Stimulated activated CD4-positive, alpha-beta T cell treated with anti-CD3 and anti-CD28 coated beads, Interleukin-1b, Interleukin-23, amount 100 ng/mL, for 24 hours (primary cell): ENCODE data around the gene BTN3A1.
"Not testable (repeated sequence)": the region's sequence is repeated elsewhere in the genome, so short reads cannot be mapped to it uniquely, and the experiment has no call there.

Experiments used
- DNase-seq, 4 experiments: peaks; one replicate each; pipeline ENCODE4 v3.0.0-alpha.2; 2020; ENCODE audit warnings: low read depth in 4 of 4, low spot score in 1 of 4

BTN3A1 gene

DNA sequence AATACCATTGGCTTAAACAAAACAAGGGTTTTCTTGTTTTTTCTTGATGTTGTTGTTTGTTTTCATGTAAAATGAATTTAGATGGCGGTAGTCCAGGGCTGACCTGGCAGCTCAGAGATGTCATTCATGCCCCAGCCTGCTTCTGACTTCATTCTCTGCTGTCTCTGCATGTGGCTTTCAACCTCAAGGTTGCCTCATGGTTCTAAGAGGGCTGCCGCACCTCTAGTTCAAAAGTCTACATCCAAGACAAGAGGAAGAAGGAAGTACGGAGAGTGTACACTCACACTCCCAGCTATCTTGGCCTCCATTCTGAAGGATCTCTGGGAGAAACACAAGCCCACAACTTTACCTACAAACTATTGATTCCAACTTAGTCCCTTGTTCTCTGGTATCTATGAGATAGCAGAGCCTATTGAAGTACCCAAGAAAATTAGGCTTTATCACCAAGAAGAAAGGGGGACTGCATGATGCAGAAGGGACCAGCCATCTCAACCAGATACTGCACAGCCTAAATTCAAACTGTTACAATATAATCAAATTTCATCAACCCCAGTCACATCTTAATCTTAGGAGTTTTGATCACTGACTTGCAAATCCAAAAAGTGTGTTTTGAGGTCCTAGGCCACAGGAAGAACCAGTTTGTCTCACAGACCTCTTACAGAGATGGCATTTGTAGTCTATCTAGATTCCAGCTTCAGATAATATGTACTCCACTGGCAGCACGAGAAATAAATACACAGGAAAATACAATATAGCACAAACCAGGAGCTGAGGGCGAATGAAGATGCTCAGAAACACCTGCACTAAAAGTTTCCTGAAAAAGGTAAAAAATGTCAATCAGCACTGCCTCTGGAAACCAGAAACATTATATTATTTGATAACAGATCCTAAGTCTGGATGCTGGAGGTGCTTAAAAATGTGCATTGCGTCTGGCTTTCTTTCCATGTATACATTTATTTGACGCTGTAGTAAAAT, 37.4 kb downstream of the BTN3A1 start:
- DNase-seq = no peak

DNA sequence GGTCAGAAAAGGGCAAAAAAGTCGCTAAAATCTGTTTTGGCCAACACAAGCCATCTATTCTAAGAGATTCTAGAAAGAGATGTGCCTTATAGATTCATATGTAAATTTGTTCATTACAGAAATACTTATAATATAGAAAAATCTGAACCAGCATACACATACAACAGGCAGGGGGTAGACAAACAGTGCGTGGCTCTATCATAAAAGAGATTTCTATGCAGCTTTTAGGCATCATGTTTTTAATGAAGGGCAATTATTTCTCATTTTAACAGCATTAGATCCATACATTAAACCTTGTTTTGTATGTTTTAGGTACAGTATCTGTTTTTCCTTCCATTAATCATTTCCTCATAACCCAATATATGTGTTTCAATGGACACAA, 38.9 kb downstream of the BTN3A1 start:
- DNase-seq = no peak

DNA sequence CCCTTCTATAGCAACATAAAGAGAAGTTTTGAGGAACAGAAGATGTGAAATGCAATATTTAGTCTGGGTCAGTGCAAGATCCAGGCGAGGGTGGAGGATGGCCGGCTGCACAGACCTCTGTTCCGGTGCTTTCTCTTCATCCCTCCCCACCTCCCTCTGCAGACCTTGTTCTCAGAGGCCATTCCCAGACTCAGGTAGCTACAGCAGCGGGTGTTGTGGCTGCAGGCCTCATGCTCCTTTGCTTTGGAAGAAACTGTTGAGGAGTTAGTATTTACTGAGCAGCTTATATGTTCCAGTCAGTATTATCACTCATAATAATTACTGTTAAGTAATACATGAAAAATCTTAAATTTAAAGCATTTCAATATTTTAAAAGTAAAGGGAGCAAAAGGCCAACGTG, 39.9 kb downstream of the BTN3A1 start:
- no peak for DNase-seq

DNA sequence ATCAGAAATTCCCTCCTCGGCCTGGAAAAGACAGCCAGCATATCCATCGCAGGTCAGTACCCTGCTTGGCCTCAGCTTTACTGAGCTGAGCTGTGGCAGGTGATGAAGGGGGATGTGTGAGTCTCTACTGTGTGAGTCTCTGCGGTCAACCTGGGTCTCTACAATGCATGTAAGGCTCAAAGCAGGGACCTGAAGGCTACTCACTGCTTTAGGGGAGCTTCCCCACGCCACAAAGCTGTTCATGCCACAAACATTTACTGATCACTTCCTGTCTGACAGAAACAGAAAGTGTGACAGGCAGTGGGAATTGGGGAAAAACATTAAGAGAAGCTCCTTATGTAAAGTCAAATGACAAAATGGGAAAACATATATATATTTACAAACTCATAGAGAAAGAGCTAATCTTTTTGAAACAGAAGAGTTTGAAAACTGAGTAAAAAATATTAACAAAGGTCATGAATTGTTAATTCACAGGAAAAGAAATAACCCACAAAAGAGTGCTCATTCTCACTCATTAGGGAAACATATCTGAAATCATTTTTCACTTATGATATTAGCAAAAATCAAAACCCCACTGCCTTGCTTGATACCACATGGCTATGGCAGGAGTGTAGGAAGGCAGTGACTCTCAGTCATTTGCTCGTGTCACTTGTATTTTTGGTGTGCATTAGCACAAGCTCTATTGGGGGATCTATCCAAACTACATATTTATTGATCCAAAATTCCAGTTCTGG, 44.0 kb downstream of the BTN3A1 start:
- peak in 1 of 4 experiments; percentile 27 for DNase-seq

DNA sequence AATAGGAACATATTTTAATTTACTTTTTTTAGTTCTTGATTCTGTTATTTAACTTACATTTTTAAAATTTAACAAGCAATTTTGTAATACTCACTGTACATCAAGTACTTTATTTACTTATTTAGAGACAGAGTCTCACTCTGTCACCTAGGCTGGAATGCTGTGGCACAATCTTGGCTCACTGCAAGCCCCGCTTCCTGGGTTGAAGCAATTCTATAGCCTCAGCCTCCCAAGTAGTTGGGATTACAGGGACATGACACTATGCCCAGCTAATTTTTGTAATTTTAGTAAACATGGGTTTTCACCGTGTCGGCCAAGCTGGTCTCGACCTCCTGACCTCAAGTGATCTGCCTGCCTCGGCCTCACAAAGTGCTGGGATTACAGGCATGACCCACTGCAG, 45.2 kb downstream of the BTN3A1 start:
- no peak for DNase-seq

DNA sequence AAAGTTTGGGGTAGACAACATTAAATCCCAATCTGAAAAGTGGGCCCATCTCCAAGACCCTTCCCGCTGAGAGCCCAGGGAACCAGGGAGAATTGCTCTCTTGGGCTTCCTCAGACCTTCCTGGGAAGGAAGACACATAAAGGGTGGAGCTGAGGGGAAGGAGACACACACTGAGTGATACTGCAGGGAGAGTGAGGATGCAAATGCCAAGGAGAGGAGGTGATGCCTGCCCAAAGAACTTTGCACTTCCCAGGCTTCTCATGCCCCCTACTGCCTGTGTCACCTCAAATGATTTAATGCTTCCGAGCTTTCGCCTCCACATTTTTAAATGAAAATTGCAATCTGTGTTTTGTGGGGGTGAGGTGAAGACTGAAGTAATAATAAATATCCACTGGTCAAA, 48.2 kb downstream of the BTN3A1 start:
- DNase-seq = no peak

DNA sequence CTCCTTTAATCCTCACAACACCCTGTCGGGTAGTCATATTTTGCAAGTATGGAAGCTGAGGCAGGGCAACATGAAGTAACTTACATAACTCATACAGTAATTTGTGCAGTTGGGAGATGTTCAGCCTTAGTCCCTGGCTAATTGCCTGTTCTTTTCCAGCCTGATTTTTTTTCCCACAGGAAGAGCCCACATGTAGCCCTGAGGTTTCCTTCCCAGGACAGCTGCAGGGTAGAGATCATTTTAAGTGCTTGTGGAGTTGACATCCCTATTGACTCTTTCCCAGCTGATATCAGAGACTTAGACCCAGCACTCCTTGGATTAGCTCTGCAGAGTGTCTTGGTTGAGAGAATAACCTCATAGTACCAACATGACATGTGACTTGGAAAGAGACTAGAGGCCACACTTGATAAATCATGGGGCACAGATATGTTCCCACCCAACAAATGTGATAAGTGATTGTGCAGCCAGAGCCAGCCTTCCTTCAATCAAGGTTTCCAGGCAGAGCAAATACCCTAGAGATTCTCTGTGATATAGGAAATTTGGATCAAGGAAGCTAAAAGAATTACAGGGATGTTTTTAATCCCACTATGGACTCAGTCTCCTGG, 50.7 kb downstream of the BTN3A1 start:
- no peak for DNase-seq

DNA sequence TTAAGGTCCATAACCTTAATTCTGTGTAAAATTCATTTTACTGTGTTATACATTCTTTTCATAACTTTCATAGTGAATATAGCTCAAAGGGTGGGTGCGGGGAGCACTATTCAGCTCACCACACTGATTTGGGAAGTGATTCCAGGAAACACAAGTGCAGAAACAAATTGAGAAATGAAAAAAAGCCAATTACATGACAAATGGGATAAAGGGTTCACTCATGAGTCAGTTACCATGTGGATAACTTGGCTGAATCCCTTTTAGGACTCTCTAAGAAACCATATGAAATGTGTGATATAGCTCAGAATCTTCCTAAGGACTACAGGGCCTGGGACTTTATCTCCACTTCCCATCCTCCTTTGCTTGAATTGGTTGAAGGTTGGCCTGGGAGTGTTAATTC, 52.6 kb downstream of the BTN3A1 start:
- DNase-seq = no peak

DNA sequence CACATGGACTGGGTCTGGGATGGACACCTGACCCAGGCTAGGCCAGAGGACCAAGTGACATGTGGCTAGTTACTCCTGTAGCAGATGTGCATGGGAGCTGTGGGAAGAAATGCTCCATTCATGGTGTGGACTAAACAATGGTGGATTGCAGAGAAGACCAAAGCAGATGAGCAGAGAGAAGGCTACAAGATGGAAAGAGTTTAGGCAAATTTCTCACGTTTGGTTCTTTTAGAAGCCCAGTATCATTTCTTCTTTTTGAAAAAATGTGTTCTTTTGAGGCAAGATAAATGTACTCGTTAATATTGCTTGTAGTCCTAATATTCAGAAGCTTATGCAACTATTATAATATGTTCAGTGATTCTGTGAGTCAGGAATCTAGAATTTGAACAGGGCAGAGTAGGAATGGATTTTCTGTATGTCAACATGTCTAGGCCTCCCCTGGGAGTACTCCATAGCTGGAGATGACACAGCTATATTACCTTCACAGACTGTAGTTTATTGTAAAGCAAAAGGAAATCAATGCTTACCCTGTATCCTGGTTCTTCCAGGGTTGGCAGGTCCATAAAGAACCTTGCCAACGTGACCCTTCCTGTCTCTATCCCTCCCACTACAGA, 53.4 kb downstream of the BTN3A1 start:
- DNase-seq = no peak

DNA sequence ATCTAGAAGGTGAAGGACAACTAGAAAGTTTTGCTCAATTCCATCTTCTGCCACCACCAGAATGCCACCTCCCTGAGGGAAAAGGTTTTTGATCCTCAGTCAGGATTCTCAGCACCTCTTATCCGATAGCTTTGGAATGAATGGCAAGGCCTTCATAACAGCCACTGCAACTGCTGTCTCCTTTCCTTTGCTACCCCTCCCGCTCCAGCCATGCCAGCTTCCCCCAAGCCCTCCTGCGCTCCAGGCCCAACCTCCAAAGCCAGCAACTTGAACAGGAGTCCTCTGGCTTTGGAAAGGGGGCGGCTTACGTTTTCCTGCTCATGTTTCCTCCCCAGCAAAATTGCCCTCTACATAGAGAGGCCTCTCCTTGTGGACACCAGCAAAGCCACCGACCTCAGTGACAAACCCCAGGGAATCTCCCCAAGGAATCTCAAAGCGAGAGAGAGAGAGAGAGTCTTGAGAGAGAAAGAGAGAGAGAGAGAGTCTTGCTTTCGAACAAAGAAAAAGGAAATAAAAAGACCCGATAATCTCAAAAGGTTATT, 55.3 kb downstream of the BTN3A1 start:
- DNase-seq = no peak

DNA sequence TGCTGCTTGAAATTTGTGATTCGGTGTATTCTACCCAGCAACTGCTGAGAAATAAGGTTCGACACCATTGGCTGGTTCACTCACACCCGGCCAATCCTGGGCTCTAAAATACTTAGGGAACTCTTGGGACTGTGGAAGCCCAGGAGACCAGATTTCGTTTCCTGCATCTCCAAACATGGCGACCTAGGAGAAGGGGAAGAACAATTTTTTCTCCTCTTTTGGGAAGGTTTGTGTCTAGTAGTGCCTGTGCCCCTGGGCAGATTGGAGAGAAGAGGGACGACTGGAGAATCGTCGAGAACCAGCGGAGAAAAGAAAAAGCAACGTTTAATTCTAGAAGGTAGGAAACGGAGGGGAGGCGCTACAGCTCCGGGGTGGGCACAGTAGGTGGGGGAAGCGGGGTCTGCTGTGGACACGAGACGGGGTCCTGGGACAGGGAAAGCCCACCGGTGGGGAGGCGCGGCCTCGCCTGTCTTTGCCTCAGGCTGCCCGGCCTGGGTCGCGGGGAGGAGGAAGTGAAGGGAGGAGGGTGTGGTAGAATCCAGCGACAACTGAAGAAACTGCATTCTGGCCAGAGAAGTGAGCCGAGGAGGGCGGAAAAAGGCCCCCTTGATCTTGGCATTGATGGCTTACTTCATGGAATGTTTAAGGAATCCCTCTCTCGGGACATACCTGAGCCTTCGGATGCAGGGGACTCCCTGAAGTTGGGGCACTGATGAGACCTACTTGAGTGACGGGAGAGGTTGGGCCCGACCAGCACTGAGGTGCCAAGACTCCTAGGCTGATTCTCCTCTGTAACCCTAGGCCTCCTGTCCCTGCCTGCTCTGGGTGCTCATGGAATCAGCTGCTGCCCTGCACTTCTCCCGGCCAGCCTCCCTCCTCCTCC, 56.0 kb downstream of the BTN3A1 start, which contains the start of gene BTN2A1:
TSS of gene BTN2A1 (plus strand) at position 150 of the 883 bp plus-strand sequence. CDS start at position 832, 682 bp downstream.
- peak in 3 of 4 experiments; percentile 41 to 58 (median 43) for DNase-seq

DNA sequence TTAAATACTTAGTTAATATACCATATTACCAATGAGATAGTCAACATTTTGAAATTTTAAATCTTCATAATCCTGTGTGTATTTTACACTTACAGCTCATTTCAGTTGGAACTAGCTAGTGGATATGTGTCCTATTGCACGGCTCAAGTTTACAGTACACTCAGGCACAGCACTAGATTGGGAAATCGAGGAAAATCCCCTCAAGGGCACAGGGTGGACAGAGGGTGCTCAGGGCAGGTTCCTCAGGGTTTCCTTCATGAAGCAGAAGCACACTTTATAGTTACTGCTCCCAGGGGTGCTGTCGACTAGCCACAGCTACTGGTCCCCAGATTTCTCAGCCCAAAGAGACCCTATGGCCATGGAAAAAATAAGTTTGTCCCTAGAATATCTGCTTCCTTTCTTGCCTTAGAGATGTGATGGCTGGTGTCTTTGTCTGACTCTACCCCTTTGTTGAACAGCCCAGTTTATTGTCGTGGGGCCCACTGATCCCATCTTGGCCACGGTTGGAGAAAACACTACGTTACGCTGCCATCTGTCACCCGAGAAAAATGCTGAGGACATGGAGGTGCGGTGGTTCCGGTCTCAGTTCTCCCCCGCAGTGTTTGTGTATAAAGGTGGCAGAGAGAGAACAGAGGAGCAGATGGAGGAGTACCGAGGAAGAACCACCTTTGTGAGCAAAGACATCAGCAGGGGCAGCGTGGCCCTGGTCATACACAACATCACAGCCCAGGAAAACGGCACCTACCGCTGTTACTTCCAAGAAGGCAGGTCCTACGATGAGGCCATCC, 57.1 kb downstream of the BTN3A1 start:
- no peak for DNase-seq

DNA sequence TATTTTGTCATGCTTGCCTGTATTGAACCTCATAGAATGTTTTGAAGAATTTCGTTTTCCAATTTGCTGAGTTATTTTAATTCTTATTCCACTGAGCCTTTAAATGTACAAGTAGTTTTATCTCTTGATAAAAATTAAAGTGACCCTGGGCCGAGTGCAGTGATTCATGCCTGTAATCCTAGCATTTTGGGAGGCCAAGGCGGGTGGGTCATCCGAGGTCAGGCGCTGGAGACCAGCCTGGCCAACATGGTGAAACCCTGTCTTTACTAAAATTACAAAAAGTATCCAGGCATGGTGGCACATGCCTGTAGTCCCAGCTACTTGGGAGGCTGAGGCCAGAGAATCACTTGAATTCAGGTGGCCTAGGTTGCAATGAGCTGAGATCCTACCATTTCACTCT, 59.3 kb downstream of the BTN3A1 start:
- DNase-seq = not testable (repeated sequence)

DNA sequence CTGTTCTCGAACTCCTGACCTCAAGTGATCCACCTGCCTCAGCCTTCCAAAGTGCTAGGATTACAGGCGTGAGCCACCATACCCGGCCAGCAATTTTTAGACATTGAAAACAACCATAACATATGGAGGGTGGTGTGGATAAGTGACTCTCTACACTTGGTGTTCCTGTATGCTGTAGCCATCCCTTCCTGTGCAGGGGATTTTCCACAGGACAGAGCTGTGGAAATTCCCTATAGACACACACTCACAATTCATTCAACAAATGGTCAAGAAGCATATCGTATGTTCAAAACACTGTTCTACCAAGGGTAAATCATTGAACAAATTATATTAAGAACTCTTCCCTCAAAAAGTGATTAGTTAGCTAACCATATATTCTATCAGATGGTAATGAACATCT, 61.9 kb downstream of the BTN3A1 start:
- no peak for DNase-seq

DNA sequence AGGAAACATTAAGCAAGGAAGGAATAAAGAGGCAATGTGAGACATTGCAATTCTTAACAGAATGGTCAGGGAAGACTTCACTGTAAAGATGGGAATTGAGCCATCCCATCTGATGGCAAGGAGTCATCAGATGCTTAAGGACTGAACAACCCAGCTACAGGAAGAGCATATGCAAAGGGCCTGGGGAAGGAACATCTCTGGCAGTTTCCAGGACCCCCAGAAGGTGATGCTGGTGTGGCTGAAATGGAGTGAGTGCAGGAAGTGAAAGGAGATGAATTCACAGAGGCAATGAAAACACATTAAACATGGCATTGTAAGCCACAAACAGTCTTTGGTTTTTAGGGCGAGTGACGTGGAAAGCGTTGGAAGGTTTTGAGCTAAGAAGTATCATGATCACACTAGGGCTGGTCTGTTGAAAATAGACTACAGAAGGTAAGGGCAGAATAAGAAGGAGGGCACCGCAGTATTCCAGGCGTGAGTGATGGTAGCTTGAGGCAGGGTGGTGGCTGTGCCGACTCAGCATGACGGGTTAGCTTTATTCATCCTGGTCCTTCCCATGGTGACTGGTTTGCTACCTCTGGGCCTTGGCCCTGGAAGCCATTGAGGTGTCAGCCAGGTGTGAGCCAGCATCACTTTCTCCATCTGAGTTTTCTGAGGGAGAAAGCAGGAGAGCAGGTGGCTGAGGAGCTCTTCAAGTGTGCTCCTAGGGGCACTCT, 62.5 kb downstream of the BTN3A1 start:
- no peak for DNase-seq
